ENCODE results near the gene P2RY8. TPM values are rescaled to one million over a fixed set of nuclear protein-coding genes. Genes with fewer than 3 reads are reported as not detected.
A peak's percentile ranks its signal among the peaks of the same experiment; 100 is the strongest.

The P2RY8 gene
- total RNA-seq, 1 experiment from 2014 or later = not detected

DNA sequence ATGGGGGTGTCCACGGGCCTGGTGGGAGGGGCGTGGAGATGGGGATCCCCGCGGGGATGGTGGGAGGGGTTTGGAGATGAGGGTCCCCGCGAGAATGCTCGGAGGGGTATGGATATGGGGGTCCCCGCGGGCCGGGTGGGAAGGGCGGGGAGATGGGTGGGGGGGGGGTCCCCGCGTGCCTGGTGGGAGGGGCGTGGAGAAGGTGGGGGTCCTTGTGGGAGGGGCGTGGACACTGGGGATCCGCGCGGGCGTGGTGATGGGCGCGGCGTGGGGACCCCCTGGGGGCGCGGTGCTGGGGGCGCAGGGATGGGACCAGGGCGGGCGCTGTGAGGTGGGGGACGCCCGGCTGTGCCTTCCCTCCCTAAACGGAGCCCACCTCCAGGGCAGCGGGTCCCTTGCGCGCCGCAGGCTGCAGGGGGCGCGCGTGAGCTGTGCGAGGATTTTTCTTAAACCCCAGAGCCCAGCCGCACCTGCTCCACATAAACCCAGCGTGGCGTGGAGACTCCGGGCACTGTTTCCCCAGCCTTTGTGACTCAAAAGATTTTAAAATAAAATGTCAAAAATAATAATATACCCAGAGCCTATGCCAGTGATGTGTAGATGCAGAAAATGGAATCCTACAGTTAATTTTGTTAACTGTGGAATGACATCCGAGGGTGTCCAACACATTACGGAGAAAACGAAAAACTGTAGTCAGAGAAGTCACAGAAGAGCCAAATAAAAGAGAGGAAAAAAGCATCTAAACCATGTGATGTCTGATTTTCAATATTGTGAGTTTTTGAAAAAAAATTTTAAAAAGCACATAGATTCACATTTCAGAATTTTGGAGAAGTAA is 82.8 kb downstream of the P2RY8 start:
- H3K4me1 ChIP-seq (ENCODE audit: insufficient read depth, low read length, poor library complexity, severe bottlenecking) = no peaks in the 10 kb centered on the region
- H3K27me3 ChIP-seq (replicated peaks; ENCODE audit: insufficient read depth, low read depth, low read length, poor library complexity) = no peaks in the 10 kb centered on the region
- intact Hi-C loops (cut with micrococcal nuclease; ENCODE audit: unreplicated experiment) = loop anchor here (2.0 to 10.0 kb wide), 5 partner anchors 61 to 1141 kb away; partner anchors contain the start of gene SLC25A6
- peak; percentile 90 for DNase-seq (ENCODE audit: low spot score)
- H3K9me3 ChIP-seq (ENCODE audit: low read depth, low read length, poor library complexity, severe bottlenecking) = no peaks in the 10 kb centered on the region
- CTCF ChIA-PET = no interaction called here
- TF ChIP-seq, protein P1, sequence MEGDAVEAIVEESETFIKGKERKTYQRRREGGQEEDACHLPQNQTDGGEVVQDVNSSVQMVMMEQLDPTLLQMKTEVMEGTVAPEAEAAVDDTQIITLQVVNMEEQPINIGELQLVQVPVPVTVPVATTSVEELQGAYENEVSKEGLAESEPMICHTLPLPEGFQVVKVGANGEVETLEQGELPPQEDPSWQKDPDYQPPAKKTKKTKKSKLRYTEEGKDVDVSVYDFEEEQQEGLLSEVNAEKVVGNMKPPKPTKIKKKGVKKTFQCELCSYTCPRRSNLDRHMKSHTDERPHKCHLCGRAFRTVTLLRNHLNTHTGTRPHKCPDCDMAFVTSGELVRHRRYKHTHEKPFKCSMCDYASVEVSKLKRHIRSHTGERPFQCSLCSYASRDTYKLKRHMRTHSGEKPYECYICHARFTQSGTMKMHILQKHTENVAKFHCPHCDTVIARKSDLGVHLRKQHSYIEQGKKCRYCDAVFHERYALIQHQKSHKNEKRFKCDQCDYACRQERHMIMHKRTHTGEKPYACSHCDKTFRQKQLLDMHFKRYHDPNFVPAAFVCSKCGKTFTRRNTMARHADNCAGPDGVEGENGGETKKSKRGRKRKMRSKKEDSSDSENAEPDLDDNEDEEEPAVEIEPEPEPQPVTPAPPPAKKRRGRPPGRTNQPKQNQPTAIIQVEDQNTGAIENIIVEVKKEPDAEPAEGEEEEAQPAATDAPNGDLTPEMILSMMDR (conservative IDR thresholded peaks at IDR 0.05; ENCODE audit: low read depth, low read length) = peak; percentile 96
- no peak for TF ChIP-seq EZH2 (IDR thresholded peaks at IDR 0.05; ENCODE audit: borderline replicate concordance, low read depth, low read length, poor library complexity, severe bottlenecking)
- POLR2A ChIA-PET (ENCODE audit: low non-redundant PET) = no interaction called here
- no peak overlapping the region for H3K27ac ChIP-seq (ENCODE audit: low read depth, low read length, poor library complexity, severe bottlenecking)
- H3K4me3 ChIP-seq (ENCODE audit: low read depth, low read length, poor library complexity, severe bottlenecking) = peak overlapping the region; percentile 60
- H3K36me3 ChIP-seq (ENCODE audit: insufficient read depth, low read length, poor library complexity, severe bottlenecking) = no peaks in the 10 kb centered on the region
- BruUV-seq (replicated peaks) = no TSS peak

DNA sequence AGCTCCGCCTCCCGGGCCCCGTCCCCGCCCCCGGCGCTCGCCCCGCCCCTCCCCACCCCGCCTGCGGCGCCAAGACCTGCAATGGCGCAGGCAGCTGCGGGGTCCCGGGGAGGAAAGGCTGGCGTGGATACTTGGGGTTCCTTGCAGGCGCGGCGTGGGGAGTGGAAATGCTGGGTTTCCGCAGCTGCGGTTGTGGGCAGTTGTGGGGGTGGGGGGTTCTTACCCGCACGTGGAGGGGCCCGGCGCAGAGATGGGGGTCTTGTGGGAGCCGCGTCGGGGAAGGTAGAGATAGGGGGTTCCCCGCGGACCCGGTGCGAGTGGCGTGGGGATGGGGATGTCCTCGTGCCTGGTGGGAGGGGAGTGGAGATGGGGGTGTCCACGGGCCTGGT is 83.6 kb downstream of the P2RY8 start:
- Histone ChIP-seq H3K27me3 (replicated peaks; ENCODE audit: insufficient read depth, low read depth, low read length, poor library complexity) (no peaks in the 10 kb centered on the region), H3K27ac (ENCODE audit: low read depth, low read length, poor library complexity, severe bottlenecking) (peak overlapping the region; percentile 73), H3K4me1 (ENCODE audit: insufficient read depth, low read length, poor library complexity, severe bottlenecking) (no peaks in the 10 kb centered on the region), H3K9me3 (ENCODE audit: low read depth, low read length, poor library complexity, severe bottlenecking) (no peaks in the 10 kb centered on the region), H3K4me3 (ENCODE audit: low read depth, low read length, poor library complexity, severe bottlenecking) (peak overlapping the region; percentile 60), H3K36me3 (ENCODE audit: insufficient read depth, low read length, poor library complexity, severe bottlenecking) (no peaks in the 10 kb centered on the region)
- POLR2A ChIA-PET (ENCODE audit: low non-redundant PET) = no interaction called here
- DNase-seq (ENCODE audit: low spot score) = no peak
- intact Hi-C loops (cut with micrococcal nuclease; ENCODE audit: unreplicated experiment) = loop anchor here (2.0 to 10.0 kb wide), 4 partner anchors 61 to 1141 kb away; partner anchors contain the start of gene SLC25A6
- no TSS peak for BruUV-seq (replicated peaks)
- no peak for TF ChIP-seq EZH2 (IDR thresholded peaks at IDR 0.05; ENCODE audit: borderline replicate concordance, low read depth, low read length, poor library complexity, severe bottlenecking)
- TF ChIP-seq, protein P1 (conservative IDR thresholded peaks at IDR 0.05; ENCODE audit: low read depth, low read length) = no peak
- CTCF ChIA-PET = no interaction called here

DNA sequence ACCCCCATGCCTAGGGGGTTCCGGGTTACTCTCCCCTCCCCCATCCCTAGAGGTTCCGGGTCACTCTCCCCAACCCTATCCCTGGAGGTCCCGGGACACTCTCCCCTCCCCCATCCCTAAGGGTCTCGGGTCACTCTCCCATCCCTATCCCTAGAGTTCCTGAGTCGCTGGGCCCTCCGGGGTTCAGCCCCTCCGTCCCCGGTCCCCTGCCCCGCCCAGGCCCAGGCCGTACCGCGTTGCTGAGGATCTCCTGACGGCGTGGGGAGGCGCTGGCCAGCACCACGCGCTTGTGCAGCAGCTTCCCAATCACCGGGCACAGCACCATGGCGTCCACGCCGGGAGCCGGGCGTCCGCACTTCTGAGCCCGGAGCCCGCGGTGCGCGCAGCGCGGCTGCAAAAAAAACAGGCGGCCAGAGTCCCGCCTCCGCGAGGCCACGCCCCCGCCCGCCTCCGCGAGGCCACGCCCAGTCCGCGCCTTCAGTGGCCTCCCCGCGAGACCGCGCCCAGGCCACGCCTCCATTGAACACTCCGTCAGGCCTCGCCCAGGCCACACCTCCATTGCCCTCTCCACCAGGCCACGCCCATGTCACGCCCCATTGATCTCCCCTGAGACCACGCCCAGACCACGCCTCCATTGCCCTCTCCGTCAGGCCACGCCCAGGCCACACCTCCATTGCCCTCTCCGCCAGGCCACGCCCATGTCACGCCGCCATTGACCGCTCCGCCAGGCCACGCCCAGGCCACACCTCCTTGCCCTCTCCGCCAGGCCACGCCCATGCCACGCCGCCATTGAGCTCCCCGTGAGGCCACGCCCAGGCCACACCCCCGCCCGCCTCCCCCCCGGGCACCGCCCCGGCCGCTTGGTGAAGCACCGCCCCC is 84.2 kb downstream of the P2RY8 start, which contains the start of gene ASMTL:
Gene ASMTL, minus strand, starts transcription at position 394 of the 879 bp plus-strand sequence. Its CDS starts 69 bp downstream, at position 325.
- H3K27me3 ChIP-seq (replicated peaks; ENCODE audit: insufficient read depth, low read depth, low read length, poor library complexity) = no peaks in the 10 kb centered on the region
- POLR2A ChIA-PET (ENCODE audit: low non-redundant PET) = no interaction called here
- no peaks in the 10 kb centered on the region for H3K36me3 ChIP-seq (ENCODE audit: insufficient read depth, low read length, poor library complexity, severe bottlenecking)
- DNase-seq (ENCODE audit: low spot score) = peak; percentile 97
- peak within 1 kb of the TSS; percentile 77 for H3K27ac ChIP-seq (ENCODE audit: low read depth, low read length, poor library complexity, severe bottlenecking)
- TF ChIP-seq, protein P1 (conservative IDR thresholded peaks at IDR 0.05; ENCODE audit: low read depth, low read length) = no peak
- no peak for TF ChIP-seq EZH2 (IDR thresholded peaks at IDR 0.05; ENCODE audit: borderline replicate concordance, low read depth, low read length, poor library complexity, severe bottlenecking)
- H3K9me3 ChIP-seq (ENCODE audit: low read depth, low read length, poor library complexity, severe bottlenecking) = no peaks in the 10 kb centered on the region
- CTCF ChIA-PET = no interaction called here
- BruUV-seq (replicated peaks) = no TSS peak
- intact Hi-C loops (cut with micrococcal nuclease; ENCODE audit: unreplicated experiment) = loop anchor here (2.0 to 10.0 kb wide), 4 partner anchors 60 to 1142 kb away; partner anchors contain the start of gene SLC25A6
- peak within 1 kb of the TSS; percentile 97 for H3K4me3 ChIP-seq (ENCODE audit: low read depth, low read length, poor library complexity, severe bottlenecking)
- no peaks in the 10 kb centered on the region for H3K4me1 ChIP-seq (ENCODE audit: insufficient read depth, low read length, poor library complexity, severe bottlenecking)

Measured in A673 (cell line).